ENCODE measurements around the gene TSSK6.

Gene TSSK6

DNA sequence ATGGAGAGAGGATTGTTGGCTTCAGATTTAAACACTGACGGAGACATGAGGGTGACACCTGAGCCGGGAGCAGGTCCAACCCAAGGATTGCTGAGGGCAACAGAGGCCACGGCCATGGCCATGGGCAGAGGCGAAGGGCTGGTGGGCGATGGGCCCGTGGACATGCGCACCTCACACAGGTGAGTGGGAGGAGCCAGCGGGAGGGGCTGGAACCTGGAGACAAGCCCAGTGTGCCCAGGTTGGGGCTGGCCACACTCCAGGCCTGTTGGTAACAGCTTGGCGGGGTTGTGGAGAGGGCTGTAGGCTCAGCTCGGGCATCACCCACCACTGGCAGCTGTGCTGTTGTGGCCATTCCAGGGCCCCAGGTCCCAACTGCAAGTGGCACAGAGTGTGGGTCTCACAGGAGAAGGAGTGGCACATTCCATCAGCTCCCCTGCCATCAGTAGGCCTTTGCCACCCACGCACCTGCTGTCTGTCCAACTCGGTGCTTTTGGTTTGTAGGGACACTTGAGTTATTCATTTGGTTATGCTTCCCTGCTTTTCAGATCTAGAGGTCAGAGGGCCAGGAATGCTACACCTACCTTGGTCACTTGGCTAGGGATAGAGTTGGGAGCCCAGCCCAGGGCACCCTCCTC lies 49.8 kb downstream of the TSSK6 start:
- DNase-seq: no peak

DNA sequence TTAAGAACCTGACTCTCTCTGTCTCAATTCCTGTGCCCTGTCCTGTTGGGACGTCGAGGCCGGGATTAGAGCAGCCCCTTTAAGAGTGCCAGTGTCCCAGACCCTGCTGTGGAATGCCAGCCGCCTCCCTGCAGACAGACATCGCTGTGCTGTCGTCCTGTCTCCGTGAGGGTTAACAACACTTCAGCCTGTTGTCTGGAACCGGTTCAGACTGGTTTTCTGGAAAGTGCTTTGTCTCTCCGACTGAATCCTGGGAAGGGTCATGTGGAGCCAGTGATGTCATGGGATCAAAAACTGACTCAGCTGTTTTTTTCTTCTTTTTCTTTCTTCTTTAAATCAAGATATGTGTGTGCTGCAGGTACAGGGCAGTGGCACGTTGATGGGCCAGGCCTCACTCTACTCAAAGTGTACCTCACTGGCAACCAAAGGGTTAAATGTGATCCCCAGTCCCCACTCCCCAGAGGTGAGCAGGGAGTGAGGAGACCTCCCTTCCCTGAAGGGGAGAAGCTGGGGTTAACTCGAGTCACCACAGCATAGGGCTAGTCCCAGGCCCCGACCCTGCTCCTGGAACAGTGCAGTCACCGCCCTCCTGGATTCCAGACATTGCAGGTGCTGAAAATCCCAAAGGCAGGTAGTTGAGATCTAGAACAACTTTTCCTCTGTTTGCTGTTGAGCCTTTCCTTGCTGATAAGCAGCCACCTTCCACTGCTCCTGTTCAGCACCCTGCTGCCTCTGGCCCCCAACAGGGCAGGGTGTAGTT lies 50.8 kb downstream of the TSSK6 start:
- peak in 18 of 56 donors; percentile 9 to 53 (median 26) for DNase-seq
